KBM-7 (cell line): ENCODE data around the gene TNFRSF21.

Experiments used
- DNase-seq: peaks from one replicate; pipeline ENCODE4 v3.0.0-alpha.2; 2015
- in situ Hi-C: fragments of 300-500 bp; cut with MboI; formaldehyde crosslinking; loops from 2 replicates; pipeline ENCODE4 v1.14.3; 2020; ENCODE audit warnings: low sequenced_read_pairs, low pct_unique_long_range_greater_than_20kb, mixed read lengths

TNFRSF21 gene

GRCh38 chr6:47261191-47261590, 48.5 kb downstream of the TNFRSF21 start:
- in situ Hi-C loops, result no loop called here
- DNase-seq, result no peak

- in situ Hi-C loops, result no loop called here
- DNase-seq, result no peak
These were observed 49.7 kb downstream of the TNFRSF21 start for GRCh38 chr6:47260021-47260420.

GRCh38 chr6:47258724-47259347, 50.9 kb downstream of the TNFRSF21 start:
- in situ Hi-C loops, result no loop called here

GRCh38 chr6:47256981-47257730, 52.5 kb downstream of the TNFRSF21 start:
- DNase-seq, result no peak
- in situ Hi-C loops, result no loop called here

More at GRCh38 chr6:47258724-47259347, 50.9 kb downstream of the TNFRSF21 start:
- DNase-seq, result no peak

GRCh38 chr6:47256361-47256760, 53.3 kb downstream of the TNFRSF21 start:
- no peak for DNase-seq
- in situ Hi-C loops, result no loop called here

- no peak for DNase-seq
- in situ Hi-C loops, result no loop called here
These were observed 54.8 kb downstream of the TNFRSF21 start for GRCh38 chr6:47254906-47255305.

- in situ Hi-C loops, result no loop called here
- no peak for DNase-seq
These were observed 55.7 kb downstream of the TNFRSF21 start for GRCh38 chr6:47254051-47254450.

- in situ Hi-C loops, result no loop called here
- DNase-seq, result no peak
These were observed 56.6 kb downstream of the TNFRSF21 start for GRCh38 chr6:47253136-47253535.

GRCh38 chr6:47252633-47253032, 57.1 kb downstream of the TNFRSF21 start:
- in situ Hi-C loops, result no loop called here
- no peak for DNase-seq

GRCh38 chr6:47251396-47251795, 58.3 kb downstream of the TNFRSF21 start:
- no peak for DNase-seq
- in situ Hi-C loops, result no loop called here

- DNase-seq, result no peak
- in situ Hi-C loops, result no loop called here
These were observed 59.4 kb downstream of the TNFRSF21 start for GRCh38 chr6:47250302-47250701.

- in situ Hi-C loops, result no loop called here
- no peak for DNase-seq
These were observed 61.3 kb downstream of the TNFRSF21 start for GRCh38 chr6:47248446-47248845.

GRCh38 chr6:47247227-47247797, 62.4 kb downstream of the TNFRSF21 start:
- DNase-seq, result peak; percentile 67
- in situ Hi-C loops, result no loop called here

GRCh38 chr6:47246551-47246950, 63.2 kb downstream of the TNFRSF21 start:
- in situ Hi-C loops, result no loop called here
- no peak for DNase-seq

- peak; percentile 85 for DNase-seq
- in situ Hi-C loops, result no loop called here
These were observed 63.8 kb downstream of the TNFRSF21 start for GRCh38 chr6:47245745-47246371.

GRCh38 chr6:47242483-47243386, 67.0 kb downstream of the TNFRSF21 start:
- DNase-seq, result peak; percentile 96
- in situ Hi-C loops, result no loop called here

- in situ Hi-C loops, result no loop called here
- no peak for DNase-seq
These were observed 67.8 kb downstream of the TNFRSF21 start for GRCh38 chr6:47241742-47242482.

GRCh38 chr6:47240277-47240890, 69.3 kb downstream of the TNFRSF21 start:
- in situ Hi-C loops, result no loop called here
- DNase-seq, result no peak
